Neural crest cell (in vitro differentiated cells): ENCODE measurements around the gene USP6NL. TPM values are rescaled to one million over a fixed set of nuclear protein-coding genes. Genes with fewer than 3 reads are reported as not detected.
A peak's percentile ranks its signal among the peaks of the same experiment; 100 is the strongest.

Experiments
- DNase-seq: peaks from one replicate; pipeline ENCODE4 v3.0.0; 2021; ENCODE audit warnings: low read depth, mixed read lengths, low spot score
- H3K27ac Mint-ChIP-seq: one replicate; pipeline ENCODE4 v1.8.0; 2021; ENCODE audit warnings: mild to moderate bottlenecking, mixed read lengths; ENCODE audit not compliant: unreplicated experiment
- H3K27me3 Mint-ChIP-seq: 2 replicates; pipeline ENCODE4 v1.8.0; 2021; ENCODE audit warnings: low read depth, mild to moderate bottlenecking, mixed read lengths
- H3K36me3 Mint-ChIP-seq: 2 replicates; pipeline ENCODE4 v1.8.0; 2021; ENCODE audit warnings: low read depth, mild to moderate bottlenecking, mixed read lengths
- H3K4me1 Mint-ChIP-seq: 2 replicates; pipeline ENCODE4 v1.8.0; 2021; ENCODE audit warnings: mixed read lengths
- H3K4me3 Mint-ChIP-seq: one replicate; pipeline ENCODE4 v1.8.0; 2021; ENCODE audit warnings: mild to moderate bottlenecking, mixed read lengths
- H3K9me3 Mint-ChIP-seq: 2 replicates; pipeline ENCODE4 v1.8.0; 2021; ENCODE audit warnings: mixed read lengths
- total RNA-seq: library from RNA; stranded (reverse); gene quantifications from 2 replicates; pipeline ENCODE4 v1.2.1, GENCODE V29; 2021
- TF ChIP-seq, protein P1 (sequence below): fragments of 200-600 bp; sonication (generic); conservative IDR thresholded peaks from 2 replicates; pipeline ENCODE4 v1.5.0; 2021; ENCODE audit warnings: antibody characterized with exemption, mild to moderate bottlenecking

Gene USP6NL
- total RNA-seq, 1 donor from 2014 or later: 35.3 TPM

DNA sequence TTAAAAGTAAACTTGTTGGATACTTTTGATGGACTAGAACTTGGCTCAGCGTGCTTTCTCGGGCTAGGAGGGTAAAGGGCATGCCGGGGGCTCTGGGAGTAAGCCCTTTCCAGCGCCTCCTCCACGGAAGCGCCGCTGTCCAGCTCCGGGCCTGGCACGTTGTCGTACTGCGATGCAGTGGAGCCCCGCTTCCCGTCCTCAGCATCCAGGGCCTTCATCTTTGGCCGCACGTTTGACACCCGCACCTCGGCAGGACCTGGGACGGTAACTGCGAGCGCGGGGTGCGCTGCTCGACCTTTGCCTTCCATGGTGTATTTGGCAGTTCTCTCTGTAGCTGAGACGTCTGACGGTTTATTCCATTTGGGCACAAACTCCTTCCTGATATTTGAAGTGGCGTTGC is 148.3 kb downstream of the USP6NL start:
- Mint-ChIP-seq H3K36me3 (peaks cover 11% of the 10 kb centered on the region), H3K9me3 (no peaks in the 10 kb centered on the region), H3K27me3 (no peaks in the 10 kb centered on the region), H3K27ac (no peak overlapping the region), H3K4me1 (no peaks in the 10 kb centered on the region), H3K4me3 (no peak overlapping the region)
- DNase-seq: no peak
- TF ChIP-seq, protein P1, sequence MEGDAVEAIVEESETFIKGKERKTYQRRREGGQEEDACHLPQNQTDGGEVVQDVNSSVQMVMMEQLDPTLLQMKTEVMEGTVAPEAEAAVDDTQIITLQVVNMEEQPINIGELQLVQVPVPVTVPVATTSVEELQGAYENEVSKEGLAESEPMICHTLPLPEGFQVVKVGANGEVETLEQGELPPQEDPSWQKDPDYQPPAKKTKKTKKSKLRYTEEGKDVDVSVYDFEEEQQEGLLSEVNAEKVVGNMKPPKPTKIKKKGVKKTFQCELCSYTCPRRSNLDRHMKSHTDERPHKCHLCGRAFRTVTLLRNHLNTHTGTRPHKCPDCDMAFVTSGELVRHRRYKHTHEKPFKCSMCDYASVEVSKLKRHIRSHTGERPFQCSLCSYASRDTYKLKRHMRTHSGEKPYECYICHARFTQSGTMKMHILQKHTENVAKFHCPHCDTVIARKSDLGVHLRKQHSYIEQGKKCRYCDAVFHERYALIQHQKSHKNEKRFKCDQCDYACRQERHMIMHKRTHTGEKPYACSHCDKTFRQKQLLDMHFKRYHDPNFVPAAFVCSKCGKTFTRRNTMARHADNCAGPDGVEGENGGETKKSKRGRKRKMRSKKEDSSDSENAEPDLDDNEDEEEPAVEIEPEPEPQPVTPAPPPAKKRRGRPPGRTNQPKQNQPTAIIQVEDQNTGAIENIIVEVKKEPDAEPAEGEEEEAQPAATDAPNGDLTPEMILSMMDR: no peak

DNA sequence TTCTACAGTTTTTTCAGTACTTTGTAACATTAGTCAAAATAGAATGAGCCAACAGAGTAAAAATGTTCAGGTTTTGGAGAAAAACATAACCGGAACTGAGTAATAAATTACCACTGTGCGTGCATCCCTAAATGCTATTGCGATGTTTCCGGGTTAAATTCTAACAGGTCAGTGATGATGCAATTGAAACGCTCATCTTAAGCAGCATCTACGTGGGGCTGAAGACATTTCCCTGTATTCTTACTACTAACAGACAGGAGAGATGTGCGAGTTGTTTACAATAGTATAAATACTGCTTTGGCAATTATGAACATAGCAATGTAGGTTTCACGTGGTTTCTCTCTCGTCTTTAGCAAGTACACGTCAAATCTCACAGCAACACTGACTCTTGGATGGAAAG is 149.4 kb downstream of the USP6NL start:
- H3K9me3 Mint-ChIP-seq: no peaks in the 10 kb centered on the region
- no peak overlapping the region for H3K27ac Mint-ChIP-seq
- H3K4me3 Mint-ChIP-seq: no peak overlapping the region
- no peak for DNase-seq
- no peaks in the 10 kb centered on the region for H3K27me3 Mint-ChIP-seq
- peaks cover 3% of the 10 kb centered on the region for H3K4me1 Mint-ChIP-seq
- TF ChIP-seq, protein P1: no peak
- peaks cover 14% of the 10 kb centered on the region for H3K36me3 Mint-ChIP-seq

DNA sequence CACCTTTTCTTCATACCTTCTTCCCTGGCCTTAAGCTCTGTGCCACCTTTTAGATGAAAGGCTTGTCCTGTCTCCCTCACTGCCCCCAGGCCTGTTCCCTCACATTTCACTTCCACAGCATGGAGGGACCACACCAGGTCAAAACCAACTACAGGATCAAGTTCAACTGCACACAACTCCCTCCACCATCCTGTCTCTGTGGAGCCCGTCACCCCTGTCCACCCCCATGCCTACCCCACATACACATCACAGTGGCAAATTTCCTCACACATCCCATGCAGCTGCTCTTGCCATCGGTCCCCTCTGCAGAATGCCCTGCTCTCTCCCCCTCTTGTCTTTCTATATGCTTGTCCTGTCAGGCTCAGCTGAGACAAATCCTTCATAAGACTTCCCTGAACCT is 154.1 kb downstream of the USP6NL start:
- Mint-ChIP-seq H3K36me3 (peaks cover 22% of the 10 kb centered on the region), H3K4me3 (no peak overlapping the region), H3K27me3 (no peaks in the 10 kb centered on the region), H3K9me3 (peaks cover 4% of the 10 kb centered on the region), H3K27ac (no peak overlapping the region), H3K4me1 (peaks cover 11% of the 10 kb centered on the region)
- TF ChIP-seq, protein P1: no peak
- no peak for DNase-seq

DNA sequence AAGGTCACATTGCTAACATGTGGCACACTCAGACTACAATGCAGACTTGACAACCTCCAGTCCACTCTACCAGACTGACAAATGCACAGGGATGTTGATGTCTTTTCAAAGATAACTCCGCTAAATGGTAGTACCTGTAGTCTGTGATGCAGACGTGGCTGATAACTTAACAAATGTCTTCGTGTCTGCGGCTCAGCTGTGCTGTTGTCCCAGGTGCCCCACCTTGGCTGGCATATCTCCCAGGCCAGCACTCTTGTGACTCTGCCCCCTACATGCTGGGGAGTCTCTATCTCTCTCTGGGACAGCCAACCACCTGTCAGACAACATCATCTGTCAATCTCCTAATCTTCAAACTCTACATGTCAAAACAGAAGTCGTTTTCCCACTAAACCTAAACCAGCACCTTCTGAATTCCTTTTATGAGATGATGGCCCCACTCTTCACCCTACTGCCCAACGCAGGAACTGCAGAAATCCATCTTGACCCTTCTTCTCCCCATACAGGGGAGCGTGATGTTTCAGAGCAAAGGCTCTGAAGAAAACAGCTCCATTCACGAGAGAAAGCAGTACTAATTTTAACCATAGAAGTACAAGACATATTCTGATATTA is 156.4 kb downstream of the USP6NL start:
- H3K27me3 Mint-ChIP-seq: no peaks in the 10 kb centered on the region
- TF ChIP-seq, protein P1: peak; percentile 42
- H3K27ac Mint-ChIP-seq: no peak overlapping the region
- peaks cover 20% of the 10 kb centered on the region for H3K36me3 Mint-ChIP-seq
- H3K9me3 Mint-ChIP-seq: peaks cover 4% of the 10 kb centered on the region
- H3K4me3 Mint-ChIP-seq: no peak overlapping the region
- no peak for DNase-seq
- peaks cover 11% of the 10 kb centered on the region for H3K4me1 Mint-ChIP-seq

DNA sequence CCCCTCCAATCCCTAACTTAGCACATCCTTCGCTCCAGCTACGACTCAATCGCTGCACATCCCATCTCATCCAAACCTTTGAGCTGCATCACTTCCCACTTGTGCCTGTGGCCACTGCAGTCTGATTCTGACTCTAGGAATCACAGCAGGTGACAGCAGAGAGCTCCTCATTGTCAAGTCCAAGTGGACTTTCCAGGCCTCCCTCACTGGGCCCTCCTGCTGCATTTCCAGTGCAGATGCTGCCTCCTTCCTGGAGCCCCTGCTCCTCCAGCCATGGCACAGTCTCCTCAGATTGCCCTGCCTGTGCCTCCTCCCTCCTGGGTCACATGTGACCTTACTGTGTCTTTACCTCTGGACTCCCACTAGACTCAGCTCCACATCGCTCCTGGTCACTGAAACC is 157.3 kb downstream of the USP6NL start:
- H3K36me3 Mint-ChIP-seq: peaks cover 20% of the 10 kb centered on the region
- H3K27ac Mint-ChIP-seq: no peak overlapping the region
- peaks cover 4% of the 10 kb centered on the region for H3K9me3 Mint-ChIP-seq
- peaks cover 11% of the 10 kb centered on the region for H3K4me1 Mint-ChIP-seq
- no peak overlapping the region for H3K4me3 Mint-ChIP-seq
- no peaks in the 10 kb centered on the region for H3K27me3 Mint-ChIP-seq
- DNase-seq: no peak
- TF ChIP-seq, protein P1: no peak
